Measurements from ENCODE around the gene ATF1.

ATF1 gene

DNA sequence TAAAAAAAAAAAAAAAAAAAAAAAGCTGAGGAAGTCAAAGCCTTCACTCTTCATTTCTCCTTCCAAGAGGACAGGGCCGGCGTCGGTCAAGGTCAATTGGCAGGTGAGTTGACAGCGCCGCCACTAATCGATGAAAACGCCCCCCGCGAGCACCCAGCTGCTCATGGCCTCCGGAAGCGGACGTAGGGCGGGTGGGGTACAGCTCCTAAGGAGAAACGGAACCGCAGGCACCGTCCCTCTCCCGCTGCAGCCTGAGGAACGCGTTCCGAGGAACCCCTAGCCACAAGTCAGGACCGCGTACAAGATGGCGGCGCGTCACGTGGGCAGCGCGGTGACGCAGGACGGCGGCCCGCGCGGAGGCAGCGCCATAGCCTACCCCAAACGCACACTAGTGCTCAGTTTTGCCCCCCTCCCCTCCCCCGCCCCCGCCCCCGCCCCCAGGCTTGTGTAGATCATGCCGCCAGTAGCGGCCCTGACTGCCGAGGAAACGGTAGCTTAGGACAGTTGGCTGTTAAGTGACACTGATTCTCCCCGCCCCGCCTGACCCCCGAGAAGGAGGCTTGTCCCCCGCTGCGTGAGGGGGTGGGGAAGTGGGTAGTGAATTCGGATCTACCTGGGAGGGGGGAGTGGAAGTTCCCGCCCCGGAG, at the start of gene ATF1:
Gene ATF1 (plus strand): TSS at position 463 of the 647 bp plus-strand sequence. CDS start 16,045 bp downstream, outside the sequence.
- peak; percentile 85 to 91 for DNase-seq

DNA sequence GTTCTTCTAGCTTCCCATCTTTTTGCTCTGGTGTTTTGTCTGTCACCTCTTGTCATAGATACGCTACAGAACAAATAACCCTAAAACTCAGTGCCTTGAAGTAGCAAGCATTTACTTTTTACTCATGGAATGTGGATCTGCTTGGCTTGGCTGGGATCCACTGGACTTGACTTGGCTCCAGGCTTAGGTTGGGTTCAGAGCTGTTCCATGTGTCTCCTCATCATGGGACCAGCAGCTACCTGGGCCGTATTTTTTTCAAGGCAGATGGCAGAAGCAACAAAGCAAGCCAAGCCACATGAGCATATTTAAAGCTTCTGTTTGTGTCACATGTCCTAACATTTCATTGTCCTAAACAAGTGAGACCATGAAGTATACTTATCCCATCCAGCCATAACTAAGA, 48.7 kb upstream of the ATF1 start:
- DNase-seq, result no peak

DNA sequence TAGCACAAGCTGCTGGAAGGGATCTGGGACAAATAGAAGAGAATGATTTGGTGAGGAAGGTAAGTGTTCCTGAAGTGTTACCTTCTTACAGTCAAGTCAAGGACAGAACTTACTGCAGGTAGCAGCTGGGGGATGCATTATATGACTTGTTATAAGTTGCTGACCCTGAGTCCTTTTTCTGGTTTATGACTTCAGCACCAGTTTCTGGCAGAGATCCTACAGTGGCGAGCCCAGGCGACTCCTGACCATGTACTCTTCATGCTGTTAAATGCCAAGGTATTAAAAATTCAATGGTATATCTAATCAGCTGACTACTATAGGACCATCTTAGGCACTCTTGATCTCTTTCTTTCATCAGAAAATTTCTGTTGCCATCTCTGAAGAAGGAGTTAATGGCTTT, 45.1 kb upstream of the ATF1 start:
- no peak for DNase-seq

DNA sequence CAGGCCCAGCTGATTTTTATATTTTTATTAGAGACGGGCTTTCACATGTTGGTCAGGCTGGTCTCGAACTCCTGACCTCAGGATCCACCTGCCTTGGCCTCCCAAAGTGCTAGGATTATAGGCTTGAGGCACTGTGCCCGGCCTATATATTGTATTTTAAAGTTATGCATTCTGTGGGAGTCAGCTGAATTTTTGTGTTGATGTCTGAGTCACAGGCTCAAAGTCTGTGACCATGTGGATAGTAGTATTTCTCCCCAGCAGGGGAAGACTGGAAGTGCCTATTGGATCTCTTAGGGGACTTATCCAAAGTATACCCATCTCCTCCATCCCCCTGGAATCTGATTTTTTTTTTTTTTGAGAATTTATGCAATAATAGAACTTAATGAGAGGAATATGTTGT, 43.8 kb upstream of the ATF1 start:
- DNase-seq, result no peak

DNA sequence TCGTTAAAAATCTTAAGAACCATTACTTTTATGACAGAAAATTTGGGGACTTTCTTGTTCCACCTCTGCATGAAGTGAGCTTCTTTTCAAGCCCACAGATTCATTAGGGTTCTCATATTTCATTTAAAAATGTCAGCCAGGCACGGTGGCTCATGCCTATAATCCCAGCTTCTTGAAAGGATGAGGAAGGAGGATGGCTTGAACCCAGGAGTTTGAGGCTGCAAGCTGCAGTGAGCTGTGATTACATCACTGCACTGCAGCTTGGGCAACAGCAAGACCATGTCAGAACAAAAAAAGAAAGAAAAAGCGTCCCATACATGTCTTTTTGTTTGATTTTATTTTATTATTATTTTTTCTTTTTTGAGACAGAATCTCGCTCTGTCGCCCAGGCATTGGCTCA, 43.4 kb upstream of the ATF1 start:
- no peak for DNase-seq

DNA sequence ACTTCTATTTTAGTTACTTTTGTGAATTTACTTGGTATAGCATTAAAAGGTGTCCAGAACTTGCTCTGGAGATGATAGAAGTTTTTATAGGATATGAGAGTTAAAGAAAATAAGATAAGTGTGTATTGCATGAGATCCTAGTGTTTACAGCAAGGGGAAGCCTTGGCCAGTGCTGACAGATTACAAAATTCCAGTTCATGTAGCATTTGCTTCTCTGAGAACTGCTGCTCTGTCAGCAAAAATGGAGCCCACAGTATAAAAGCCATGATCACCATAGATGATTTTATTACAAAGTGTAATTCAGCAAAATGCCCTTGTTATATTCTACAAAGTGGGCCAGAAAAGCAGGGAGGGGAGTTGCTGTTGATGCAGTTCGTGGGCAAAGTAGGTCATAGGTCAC, 40.0 kb upstream of the ATF1 start:
- no peak for DNase-seq

DNA sequence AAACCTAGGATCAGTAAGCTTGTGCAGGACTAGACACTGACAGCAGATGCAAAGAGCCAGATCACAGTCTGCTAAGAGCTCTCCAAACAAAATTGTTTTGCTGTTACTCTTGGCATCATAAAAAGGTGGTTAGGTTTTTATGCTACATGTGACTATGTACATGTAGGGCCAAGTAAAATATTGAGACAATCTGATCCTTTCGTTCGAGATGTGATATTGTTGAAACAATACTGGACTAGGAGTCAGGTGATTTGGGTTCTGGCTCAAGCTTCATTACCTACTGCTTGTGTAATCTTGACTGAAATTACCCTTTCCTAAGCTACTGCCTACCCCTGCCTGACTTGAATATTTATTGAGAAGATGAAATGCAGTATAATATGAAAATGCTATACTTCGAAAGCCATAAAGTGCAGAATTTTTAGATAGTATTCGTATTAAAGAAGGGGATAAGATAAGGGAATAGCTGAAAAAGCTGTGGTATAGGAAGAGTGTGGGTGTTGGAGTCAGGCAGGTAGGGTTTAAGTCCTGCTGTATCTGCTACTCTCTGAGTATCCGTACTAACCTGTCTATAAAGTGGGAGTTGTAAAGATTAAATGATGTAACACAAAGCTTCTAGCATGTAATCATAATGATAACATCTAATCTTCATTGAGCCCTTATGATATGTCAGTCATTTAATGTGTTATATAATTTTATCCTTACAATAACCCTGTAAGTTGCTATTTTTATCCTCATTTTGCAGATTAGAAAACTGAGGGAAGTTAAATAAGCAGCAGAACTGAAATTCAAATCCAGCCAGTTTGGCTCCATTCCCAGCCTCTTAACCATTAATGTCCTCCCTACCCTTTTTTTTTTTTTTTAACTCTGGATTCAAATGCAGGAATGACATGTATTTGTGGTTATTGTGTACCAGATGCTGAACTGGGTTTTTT, 38.6 kb upstream of the ATF1 start:
- no peak for DNase-seq

DNA sequence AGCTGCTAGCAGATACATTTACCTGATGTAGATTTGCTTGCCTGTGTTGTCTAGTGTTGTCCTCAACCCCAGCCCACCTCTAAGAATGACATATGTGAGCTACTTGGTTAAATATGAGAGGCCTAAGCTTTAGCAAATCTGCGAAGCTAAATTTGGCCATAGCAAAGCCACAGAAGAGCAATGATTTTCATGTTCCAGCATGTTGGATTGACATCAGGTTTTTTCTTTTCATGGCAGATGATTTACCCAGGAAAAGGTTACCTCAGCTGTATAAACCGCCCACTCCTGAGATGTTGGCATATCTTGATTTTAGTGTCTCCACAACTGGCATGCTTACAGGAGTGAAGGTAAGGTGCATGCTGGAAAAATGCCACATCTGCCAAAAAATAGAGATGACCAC, 36.4 kb upstream of the ATF1 start:
- no peak for DNase-seq

DNA sequence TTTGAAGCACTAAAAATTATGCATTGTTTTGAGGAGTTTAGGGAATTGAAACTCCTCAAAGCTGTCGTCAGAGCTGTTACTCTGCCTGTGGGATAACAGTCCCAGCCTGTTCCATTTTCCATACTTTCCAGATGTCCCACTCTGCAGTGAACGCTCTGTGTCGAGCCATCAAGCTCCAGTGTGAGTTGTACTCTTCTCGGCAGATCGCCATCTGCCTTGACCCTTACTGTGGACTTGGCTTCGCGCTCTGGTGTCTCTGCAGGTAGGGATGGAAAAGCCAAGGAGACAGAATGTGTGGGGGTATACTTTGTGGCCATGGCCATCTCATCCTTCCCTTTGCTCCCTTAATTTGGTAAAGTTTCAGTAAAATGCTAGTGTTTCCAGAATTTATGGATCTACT, 35.5 kb upstream of the ATF1 start:
- no peak for DNase-seq

DNA sequence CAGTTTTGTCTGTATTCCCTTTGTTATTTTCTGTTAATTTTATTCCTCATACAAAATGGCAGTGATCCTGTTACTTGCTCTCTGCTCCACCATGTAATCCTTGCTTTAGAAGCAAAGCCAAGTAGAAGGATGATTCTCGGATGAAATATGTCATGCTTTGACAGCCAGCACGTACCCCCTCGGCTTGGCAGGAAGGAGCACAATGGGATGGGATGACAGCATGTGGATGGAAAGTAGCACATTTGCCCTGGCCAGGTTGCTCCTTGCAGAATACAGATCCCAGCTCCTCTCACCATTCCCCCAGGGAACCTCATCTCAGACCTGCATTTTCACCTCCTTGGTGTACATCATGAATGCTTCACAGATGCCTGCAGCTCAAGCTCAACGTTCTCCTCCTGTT, 35.1 kb upstream of the ATF1 start:
- DNase-seq, result no peak

DNA sequence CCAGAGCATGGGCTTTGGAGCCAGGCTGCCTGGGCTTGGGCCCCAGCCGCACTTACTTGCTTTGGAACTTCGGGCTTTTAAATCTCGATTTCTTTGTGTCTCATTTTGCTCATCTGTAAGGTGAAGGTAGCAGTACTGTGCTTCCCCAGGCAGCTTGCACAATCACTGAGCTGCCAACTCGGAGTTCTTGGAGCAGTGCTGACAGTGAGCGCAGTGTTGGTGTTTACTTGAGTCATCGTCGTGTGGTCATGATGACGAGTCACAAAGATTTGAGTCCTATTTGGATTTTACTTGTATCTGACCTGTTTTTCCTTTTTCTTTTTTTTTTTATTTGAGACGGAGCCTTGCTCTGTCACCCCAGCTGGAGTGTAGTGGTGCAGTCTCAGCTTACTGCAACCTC, 31.3 kb upstream of the ATF1 start:
- no peak for DNase-seq

DNA sequence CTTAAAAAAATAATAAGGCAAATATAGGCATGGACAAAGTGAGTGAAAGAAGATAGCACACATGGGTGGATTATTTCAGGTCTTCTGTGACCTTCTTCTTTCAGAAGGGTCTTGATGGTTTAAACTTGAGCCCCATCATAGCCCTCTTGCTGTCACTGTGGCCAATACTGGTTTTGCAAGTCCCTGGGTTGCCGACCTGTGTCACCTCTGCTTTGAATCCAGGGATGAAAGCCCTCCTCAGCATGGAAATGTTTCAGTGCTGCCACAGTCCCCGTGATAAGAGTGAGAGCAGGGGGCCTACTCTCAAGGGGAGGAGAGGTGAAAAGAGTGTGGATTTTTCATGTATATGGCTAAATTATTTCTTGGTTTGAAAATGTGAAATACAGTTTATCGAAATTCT, 30.2 kb upstream of the ATF1 start:
- DNase-seq, result no peak

DNA sequence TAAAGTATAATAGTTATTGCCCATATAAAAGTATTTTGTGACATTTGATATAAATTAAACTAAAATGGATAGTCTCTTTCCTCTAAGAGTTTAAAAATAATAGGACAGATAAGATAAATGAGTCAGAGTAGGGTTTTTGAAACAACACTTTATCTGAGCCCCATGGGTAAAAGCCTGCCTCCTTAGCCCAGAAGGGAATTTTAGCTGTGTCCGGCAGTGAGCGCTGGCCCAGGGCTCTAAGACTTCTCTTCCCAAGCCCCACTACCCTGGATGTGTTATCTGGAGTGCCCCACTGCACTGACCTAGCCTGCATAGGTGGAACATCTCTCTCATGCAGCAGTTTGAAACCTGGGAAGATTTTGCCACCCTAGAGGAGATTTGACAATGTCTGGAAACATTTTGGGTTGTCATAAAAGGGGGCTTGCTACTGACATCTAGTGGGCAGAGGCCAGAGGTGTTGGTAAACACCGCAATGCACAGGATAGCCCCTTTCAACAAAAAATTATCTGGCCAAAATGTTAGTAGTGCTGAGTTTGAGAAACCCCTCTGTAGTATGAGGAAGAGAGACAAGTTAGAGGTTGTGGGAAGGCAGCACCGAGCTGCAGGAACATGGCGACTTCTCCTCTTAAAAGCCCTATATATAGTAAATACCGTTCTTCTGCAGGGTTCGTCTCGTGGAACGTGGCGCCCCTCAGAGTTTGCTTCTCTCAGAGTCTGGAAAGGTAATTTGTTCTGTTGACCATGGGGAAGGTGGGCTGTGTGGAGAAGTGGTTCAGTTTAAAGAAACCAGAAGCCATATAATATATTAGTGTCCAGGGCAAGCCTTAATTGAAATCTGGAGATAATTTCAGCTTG, 29.3 kb upstream of the ATF1 start:
- DNase-seq, result peak; percentile 7 to 17

DNA sequence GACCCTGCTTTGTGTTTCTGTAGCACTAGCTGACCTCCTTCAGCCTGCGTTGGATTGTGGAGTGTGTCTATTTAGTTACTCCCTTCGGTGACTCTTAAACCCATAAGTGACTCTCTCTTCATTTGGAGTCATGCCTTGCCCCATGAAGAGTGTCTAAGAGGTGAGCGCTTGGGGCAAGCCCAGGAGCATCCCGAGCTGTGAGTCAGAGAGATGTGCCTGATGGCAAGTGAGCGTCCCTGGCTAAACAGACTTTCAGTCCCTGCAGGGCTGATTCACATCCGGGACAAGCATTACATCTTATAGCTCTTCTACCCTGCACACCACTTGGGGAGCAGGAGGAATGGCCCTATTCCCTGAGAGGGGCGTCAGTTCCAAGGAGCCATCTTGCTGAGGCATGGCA, 24.3 kb upstream of the ATF1 start:
- DNase-seq, result no peak

DNA sequence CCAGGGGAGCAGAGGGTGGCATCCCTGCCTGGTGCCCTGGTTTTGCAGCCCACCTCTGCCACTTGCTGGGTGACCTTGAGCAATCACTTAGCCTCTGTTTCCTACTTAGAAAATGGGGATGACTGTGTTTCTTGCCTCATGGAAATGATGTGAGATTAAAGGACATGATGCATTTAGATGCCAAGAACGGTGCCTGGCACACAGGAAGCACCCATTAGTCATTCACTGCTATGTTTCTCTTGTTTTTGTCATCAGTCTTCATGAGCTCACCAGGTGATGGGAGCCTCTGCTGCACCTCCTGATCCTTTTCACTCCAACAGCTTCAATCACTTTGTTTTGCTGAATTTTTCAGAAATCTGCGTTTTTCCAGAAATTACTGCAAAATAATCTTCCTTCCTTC, 23.6 kb upstream of the ATF1 start:
- DNase-seq, result no peak

DNA sequence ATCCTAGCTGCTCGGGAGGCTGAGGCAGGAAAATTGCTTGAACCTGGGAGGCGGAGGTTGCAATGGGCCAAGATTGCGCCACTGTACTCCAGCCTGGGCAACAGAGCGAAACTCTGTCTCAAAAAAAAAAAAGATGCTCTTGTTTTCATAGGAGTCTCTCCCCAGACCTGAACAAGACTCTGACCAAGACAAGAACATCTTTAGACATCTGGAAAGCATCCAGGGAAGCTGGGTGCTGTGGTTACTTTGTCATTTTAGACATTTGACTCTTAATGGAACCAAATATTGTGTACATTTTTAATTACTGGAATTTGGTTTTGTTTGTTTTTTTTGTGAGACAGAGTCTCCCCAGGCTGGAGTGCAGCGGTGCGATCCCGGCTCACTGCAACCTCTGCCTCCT, 21.1 kb upstream of the ATF1 start:
- no peak for DNase-seq

DNA sequence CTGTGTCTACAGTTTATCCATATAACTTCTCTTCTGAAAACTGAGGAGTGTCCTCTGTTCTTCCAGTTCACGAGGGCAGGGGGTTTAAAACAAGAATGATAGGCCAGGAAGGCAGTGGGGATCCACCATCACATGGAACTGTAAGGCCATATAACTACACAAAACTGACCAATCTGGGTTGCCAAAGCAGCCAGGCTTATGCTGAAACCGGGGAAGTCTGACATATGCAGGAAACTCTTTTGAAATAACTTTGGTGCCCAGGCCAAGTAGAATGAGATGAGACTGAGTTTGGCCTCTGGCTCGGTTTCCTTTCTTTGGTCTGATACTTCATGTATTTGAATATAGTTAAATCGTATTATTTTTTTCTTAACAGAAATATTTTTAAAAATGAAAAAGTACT, 18.0 kb upstream of the ATF1 start:
- DNase-seq, result no peak

DNA sequence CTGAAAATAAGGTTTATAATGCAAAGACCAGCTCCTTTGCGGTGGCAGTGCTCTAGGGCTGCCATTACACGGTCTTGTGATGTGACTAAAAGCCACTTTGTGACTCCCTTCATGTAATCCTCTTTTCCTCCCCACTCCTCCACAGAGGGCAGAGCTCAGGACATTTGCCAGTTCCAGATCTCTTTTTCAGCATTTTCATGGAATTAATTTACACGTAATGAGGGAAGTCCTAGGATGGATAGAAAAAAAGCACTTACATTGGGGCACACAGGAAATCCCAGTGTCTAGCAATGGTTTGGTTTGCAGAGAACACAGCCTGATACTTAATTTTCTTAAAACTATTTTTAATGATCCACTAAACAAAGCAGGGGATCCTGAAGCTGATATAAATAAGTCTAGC, 17.5 kb upstream of the ATF1 start:
- no peak for DNase-seq

DNA sequence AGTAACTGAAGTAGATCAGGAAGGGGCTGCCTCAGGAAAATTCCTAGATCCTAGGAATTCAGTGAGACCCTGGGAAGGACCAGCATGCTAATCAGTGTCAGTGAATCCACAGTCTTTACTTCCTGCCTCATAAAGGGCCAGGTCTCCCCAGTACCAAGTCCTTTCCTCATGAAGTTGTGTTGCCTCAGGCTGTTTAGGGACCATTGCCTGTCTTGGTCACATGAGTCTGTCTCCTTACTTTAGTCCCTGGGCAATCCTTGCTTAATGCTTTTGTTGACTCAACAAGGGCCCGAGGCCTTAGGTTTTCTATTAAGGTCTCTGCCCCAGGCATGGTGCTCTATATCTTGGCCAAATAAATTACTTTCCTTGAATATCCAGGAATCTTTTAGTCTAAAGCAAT, 16.1 kb upstream of the ATF1 start:
- no peak for DNase-seq

DNA sequence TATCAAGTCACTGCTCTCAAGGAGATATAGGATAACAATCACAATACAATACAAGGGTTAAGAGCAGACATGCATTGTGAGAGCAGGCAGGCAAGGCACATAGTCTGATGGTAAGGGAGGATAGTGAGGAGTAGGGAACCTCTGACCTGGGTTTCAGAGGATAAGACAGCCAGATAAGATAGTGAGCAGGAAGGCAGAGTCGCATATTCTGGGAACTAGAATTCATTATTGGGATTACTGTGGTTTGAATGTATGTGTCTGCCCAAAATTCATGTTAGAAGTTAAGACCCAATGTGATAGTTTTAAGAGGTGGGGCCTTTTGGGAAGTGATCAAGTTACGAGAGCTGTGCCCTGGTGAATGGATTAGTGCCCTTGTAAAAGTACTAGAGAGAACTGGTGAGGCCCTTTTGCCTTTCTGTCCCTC, 14.4 kb upstream of the ATF1 start:
- no peak for DNase-seq

DNA sequence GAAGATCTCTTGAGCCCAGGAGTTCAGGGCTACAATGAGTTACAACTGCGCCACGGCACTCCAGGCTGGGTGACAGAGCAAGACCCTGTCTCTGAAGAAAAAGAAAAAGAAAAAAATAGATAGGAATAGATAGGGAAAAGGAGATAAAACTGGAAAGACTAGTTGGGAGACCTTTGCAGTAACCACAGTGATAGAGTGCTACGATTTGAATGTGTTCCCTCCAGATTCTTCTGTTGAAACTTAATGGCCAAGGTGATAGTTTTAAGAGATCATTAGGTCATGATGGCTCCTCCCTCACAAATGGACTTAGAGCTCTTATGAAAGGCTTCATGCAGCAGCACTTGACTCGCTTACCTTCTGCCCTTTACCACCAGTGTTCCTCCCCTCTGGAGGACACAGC, 13.5 kb upstream of the ATF1 start:
- no peak for DNase-seq

DNA sequence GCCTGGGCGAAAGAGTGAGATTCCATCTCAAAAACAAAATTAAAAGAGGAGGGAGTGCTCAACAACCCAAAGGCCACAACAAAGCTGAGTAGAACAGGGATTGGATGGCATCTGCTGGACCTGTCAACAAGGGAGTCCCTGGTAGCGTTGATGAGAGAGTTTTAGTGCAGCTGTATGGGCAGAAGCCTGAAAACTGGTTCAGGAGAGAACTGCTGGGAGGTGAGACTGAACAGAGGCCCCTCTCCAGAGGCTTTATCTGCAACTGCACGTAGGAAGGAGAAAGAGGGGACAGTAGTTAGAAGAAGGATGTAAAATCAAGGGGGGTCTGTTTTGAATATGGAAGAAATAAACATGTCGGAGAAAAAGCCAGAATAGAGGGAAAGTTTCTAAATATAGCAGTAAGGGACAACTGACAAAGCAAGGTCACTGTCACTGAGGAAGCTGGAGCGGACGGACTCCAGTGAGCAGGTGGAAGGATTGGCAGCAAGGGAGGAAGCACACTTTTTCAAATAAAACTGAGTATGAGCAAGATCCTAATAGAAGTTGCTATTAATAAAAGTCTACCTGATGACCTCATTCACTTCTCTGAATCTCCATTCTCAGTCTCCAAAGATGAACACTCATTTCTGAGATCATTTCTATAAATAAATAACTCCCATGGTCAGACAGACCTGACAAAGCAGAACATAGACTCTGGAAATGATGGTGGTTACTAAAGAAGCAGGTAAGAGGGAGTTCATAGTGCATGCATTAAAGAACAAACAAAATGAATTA, 11.8 kb upstream of the ATF1 start:
- DNase-seq, result no peak

Measured in activated CD4-positive, alpha-beta T cell treated with anti-CD3 and anti-CD28 coated beads, Interleukin-2, amount 50 U/mL, for 48 hours (primary cell).